H9 (cell line): Measurements from ENCODE around the gene PXN. TPM values are rescaled to one million over a fixed set of nuclear protein-coding genes. Genes with fewer than 3 reads are reported as not detected.

ENCODE experiments used
- DNase-seq: peaks from one replicate; pipeline ENCODE4 v3.0.0-alpha.2; 2017
- H2AFZ ChIP-seq: one replicate; pipeline ENCODE4 v1.6.1; 2013; ENCODE audit warnings: mild to moderate bottlenecking, low read length, control low read depth, moderate library complexity
- H2AK5ac ChIP-seq: 2 replicates; pipeline ENCODE4 v1.6.1; 2013; ENCODE audit warnings: low read length, control low read depth, mixed read lengths; ENCODE audit not compliant: insufficient read length
- H2BK120ac ChIP-seq: one replicate; pipeline ENCODE4 v1.6.1; 2013; ENCODE audit warnings: low read depth, mild to moderate bottlenecking, low read length, control low read depth, inconsistent platforms; ENCODE audit not compliant: poor library complexity, severe bottlenecking
- H2BK12ac ChIP-seq: 2 replicates; pipeline ENCODE4 v1.6.1; 2013; ENCODE audit warnings: low read length, control low read depth, mixed read lengths, low read depth; ENCODE audit not compliant: insufficient read length
- H2BK15ac ChIP-seq: 2 replicates; pipeline ENCODE4 v1.6.1; 2013; ENCODE audit warnings: low read depth, low read length, control low read depth
- H2BK20ac ChIP-seq: one replicate; pipeline ENCODE4 v1.6.1; 2013; ENCODE audit warnings: low read depth, mild to moderate bottlenecking, low read length, control low read depth, inconsistent platforms; ENCODE audit not compliant: poor library complexity, severe bottlenecking
- H2BK5ac ChIP-seq: 2 replicates; pipeline ENCODE4 v1.6.1; 2013; ENCODE audit warnings: low read length, control low read depth, mixed read lengths; ENCODE audit not compliant: insufficient read length
- H3K14ac ChIP-seq: 2 replicates; pipeline ENCODE4 v1.6.1; 2013; ENCODE audit warnings: low read length, control low read depth; ENCODE audit not compliant: insufficient read depth
- H3K18ac ChIP-seq: 2 replicates; pipeline ENCODE4 v1.6.1; 2013; ENCODE audit warnings: low read depth, mild to moderate bottlenecking, mixed read lengths, low read length, control low read depth; ENCODE audit not compliant: insufficient read length
- H3K23ac ChIP-seq: 2 replicates; pipeline ENCODE4 v1.6.1; 2013; ENCODE audit warnings: low read length, control low read depth, mixed read lengths, low read depth; ENCODE audit not compliant: insufficient read length
- H3K23me2 ChIP-seq: 2 replicates; pipeline ENCODE4 v1.6.1; 2013; ENCODE audit warnings: low read depth, mild to moderate bottlenecking, mixed read lengths, low read length, control low read depth; ENCODE audit not compliant: insufficient read length, poor library complexity, severe bottlenecking
- H3K27ac ChIP-seq: 2 replicates; pipeline ENCODE4 v1.5.1; 2013; ENCODE audit warnings: low read length, control low read depth, mixed read lengths, low read depth; ENCODE audit not compliant: insufficient read length
- H3K27me3 ChIP-seq: 2 replicates; pipeline ENCODE4 v1.6.1; 2013; ENCODE audit warnings: low read length, control low read depth, inconsistent platforms; ENCODE audit not compliant: insufficient read depth
- H3K4ac ChIP-seq: 2 replicates; pipeline ENCODE4 v1.6.1; 2013; ENCODE audit warnings: low read depth, mild to moderate bottlenecking, control low read depth, inconsistent platforms, low read length, moderate library complexity
- H3K4me1 ChIP-seq: 2 replicates; pipeline ENCODE4 v1.6.1; 2013; ENCODE audit warnings: low read length, control low read depth, inconsistent platforms; ENCODE audit not compliant: insufficient read depth
- H3K4me2 ChIP-seq: 2 replicates; pipeline ENCODE4 v1.6.1; 2013; ENCODE audit warnings: low read length, control low read depth, mixed read lengths; ENCODE audit not compliant: insufficient read length, insufficient read depth
- H3K56ac ChIP-seq: 2 replicates; pipeline ENCODE4 v1.6.1; 2013; ENCODE audit warnings: low read depth, mild to moderate bottlenecking, mixed read lengths, low read length, control low read depth; ENCODE audit not compliant: insufficient read length
- H3K79me1 ChIP-seq: 2 replicates; pipeline ENCODE4 v1.6.1; 2013; ENCODE audit warnings: low read depth, mild to moderate bottlenecking, moderate library complexity, low read length, control low read depth, inconsistent platforms; ENCODE audit not compliant: insufficient read depth, poor library complexity, severe bottlenecking
- H3K79me2 ChIP-seq: 2 replicates; pipeline ENCODE4 v1.6.1; 2013; ENCODE audit warnings: low read length, control low read depth, inconsistent platforms; ENCODE audit not compliant: insufficient read depth
- H3K9ac ChIP-seq: 2 replicates; pipeline ENCODE4 v1.6.1; 2013; ENCODE audit warnings: low read length, control low read depth, mixed read lengths; ENCODE audit not compliant: insufficient read length; ENCODE audit errors: extremely low read depth
- H3K9me3 ChIP-seq: one replicate; pipeline ENCODE4 v1.6.1; 2013; ENCODE audit warnings: low read depth, low read length, inconsistent platforms; ENCODE audit not compliant: control insufficient read depth
- H3T11ph ChIP-seq: one replicate; pipeline ENCODE4 v1.6.1; 2013; ENCODE audit warnings: mild to moderate bottlenecking, low read length, control low read depth, inconsistent platforms
- H4K20me1 ChIP-seq: one replicate; pipeline ENCODE4 v1.6.1; 2013; ENCODE audit not compliant: control insufficient read depth, insufficient read length, insufficient read depth
- H4K5ac ChIP-seq: 2 replicates; pipeline ENCODE4 v1.6.1; 2013; ENCODE audit warnings: low read depth, mild to moderate bottlenecking, mixed read lengths, low read length, control low read depth; ENCODE audit not compliant: insufficient read length
- H4K8ac ChIP-seq: replicated peaks from 2 replicates; pipeline ENCODE4 v1.6.1; 2013; ENCODE audit warnings: low read length, control low read depth, mixed read lengths, low read depth; ENCODE audit not compliant: insufficient read length
- H4K91ac ChIP-seq: 2 replicates; pipeline ENCODE4 v1.6.1; 2013; ENCODE audit warnings: low read depth, mild to moderate bottlenecking, moderate library complexity, mixed read lengths, low read length, control low read depth; ENCODE audit not compliant: insufficient read length
- H3K27ac Mint-ChIP-seq, 3 experiments: 2 replicates in 2 of 3; 3 replicates in 1 of 3; pipeline ENCODE4 v1.8.0; 2020 to 2021; ENCODE audit warnings: mixed read lengths in 3 of 3, mild to moderate bottlenecking in 1 of 3, moderate library complexity in 1 of 3
- H3K27me3 Mint-ChIP-seq: 2 replicates; pipeline ENCODE4 v1.8.0; 2021; ENCODE audit warnings: low read depth, mild to moderate bottlenecking, moderate library complexity, mixed read lengths
- H3K36me3 Mint-ChIP-seq, 3 experiments: 2 replicates in 2 of 3; 3 replicates in 1 of 3; pipeline ENCODE4 v1.8.0; 2020 to 2021; ENCODE audit warnings: low read depth in 3 of 3, mixed read lengths in 3 of 3; ENCODE audit not compliant: insufficient read depth in 1 of 3
- H3K4me1 Mint-ChIP-seq, 2 experiments: 2 replicates each; pipeline ENCODE4 v1.8.0; 2020; ENCODE audit warnings: mixed read lengths in 2 of 2
- H3K4me3 Mint-ChIP-seq, 2 experiments: 2 replicates in 1 of 2; 3 replicates in 1 of 2; pipeline ENCODE4 v1.8.0; 2020 to 2021; ENCODE audit warnings: mild to moderate bottlenecking in 2 of 2, mixed read lengths in 2 of 2, moderate library complexity in 1 of 2
- H3K9me3 Mint-ChIP-seq, 2 experiments: 2 replicates in 1 of 2; 3 replicates in 1 of 2; pipeline ENCODE4 v1.8.0; 2020; ENCODE audit warnings: mild to moderate bottlenecking in 2 of 2, mixed read lengths in 2 of 2, moderate library complexity in 1 of 2
- CTCF ChIP-seq: fragments of 200-600 bp; sonication (generic); conservative IDR thresholded peaks from 3 replicates; pipeline ENCODE4 v1.8.0; 2021; ENCODE audit warnings: antibody characterized with exemption, mild to moderate bottlenecking
- WGBS: extraction: QIAGEN DNeasy Blood & Tissue Kit; methylation state at CpG from one replicate; pipeline ENCODE4 v1.1.7; 2013; ENCODE audit warnings: missing lambda C conversion rate, low lambda C conversion rate, mixed read lengths; ENCODE audit not compliant: insufficient read length; ENCODE audit errors: extremely low coverage; 5-methylcytosine and 5-hydroxymethylcytosine counted together
- total RNA-seq: library from RNA; stranded (reverse); gene quantifications from 2 replicates; pipeline ENCODE4 v1.2.1, GENCODE V29; 2021

Gene PXN
- total RNA-seq, 1 experiment from 2014 or later, result 92.8 TPM

- no peaks in the 10 kb centered on the region for H3K27me3 ChIP-seq
- Mint-ChIP-seq H3K4me3 (no peak overlapping the region), H3K36me3 (peaks cover 50 to 83% (median 70%) of the 10 kb centered on the region in 3 experiments), H3K4me1 (no peaks in the 10 kb centered on the region), H3K27me3 (no peaks in the 10 kb centered on the region), H3K27ac (no peak overlapping the region), H3K9me3 (no peaks in the 10 kb centered on the region)
- H3K9ac ChIP-seq, result no peak overlapping the region
- no peaks in the 10 kb centered on the region for H3K79me1 ChIP-seq
- H3K79me2 ChIP-seq, result no peaks in the 10 kb centered on the region
- no peak overlapping the region for H3K23ac ChIP-seq
- no peak overlapping the region for H2AFZ ChIP-seq
- no peak overlapping the region for H3K27ac ChIP-seq
- H3K4me1 ChIP-seq, result no peaks in the 10 kb centered on the region
- no peak overlapping the region for H2BK120ac ChIP-seq
- H3K14ac ChIP-seq, result no peak overlapping the region
- H4K20me1 ChIP-seq, result peaks cover 2% of the 10 kb centered on the region
- H4K5ac ChIP-seq, result no peak overlapping the region
- H4K8ac ChIP-seq, result no peak overlapping the region
- H3K56ac ChIP-seq, result no peak overlapping the region
- H3T11ph ChIP-seq, result no peak overlapping the region
- no peak overlapping the region for H3K4ac ChIP-seq
- H2BK5ac ChIP-seq, result no peak overlapping the region
- H2BK15ac ChIP-seq, result no peak overlapping the region
- H2BK20ac ChIP-seq, result no peak overlapping the region
- no peak for DNase-seq
- no peak overlapping the region for H2AK5ac ChIP-seq
- TF ChIP-seq CTCF, result no peak
- H4K91ac ChIP-seq, result no peak overlapping the region
- no peaks in the 10 kb centered on the region for H3K9me3 ChIP-seq
- no peak overlapping the region for H3K4me2 ChIP-seq
- H2BK12ac ChIP-seq, result no peak overlapping the region
- H3K18ac ChIP-seq, result no peak overlapping the region
- H3K23me2 ChIP-seq, result no peaks in the 10 kb centered on the region
- no CpG with 5 or more reads among the region's 8 CpGs for WGBS
These were observed 102.8 kb downstream of the PXN start for GRCh38 chr12:120162763-120163162.
